Upper lobe of left lung (tissue), 6 donors: ENCODE measurements around the gene FHOD3. TPM values are rescaled to one million over a fixed set of nuclear protein-coding genes. Genes with fewer than 3 reads are reported as not detected.

Experiments
- ATAC-seq, 2 donors: fragments of 200-7000 bp; cut with Tn5 transposase; one replicate each; pipeline ENCODE4 v1.9.1; 2022; ENCODE audit warnings: mild to moderate bottlenecking in 2 of 2, moderate library complexity in 2 of 2; ENCODE audit not compliant: low FRiP score in 2 of 2
- DNase-seq, 2 donors: peaks; one replicate each; pipeline ENCODE4 v3.0.0-alpha.2; 2019 to 2020
- H3K27ac ChIP-seq, 4 donors: fragments of 200-600 bp; sonication (generic); one replicate each; pipeline ENCODE4 v1.5.1; 2016 to 2019
- H3K27me3 ChIP-seq, 4 donors: fragments of 200-600 bp; sonication (generic); one replicate each; pipeline ENCODE4 v1.5.1; 2017 to 2019
- H3K36me3 ChIP-seq, 4 donors: fragments of 200-600 bp; sonication (generic); one replicate each; pipeline ENCODE4 v1.5.1; 2016 to 2019
- H3K4me1 ChIP-seq, 4 donors: fragments of 200-600 bp; sonication (generic); one replicate each; pipeline ENCODE4 v1.5.1; 2018 to 2019
- H3K4me3 ChIP-seq, 4 donors: fragments of 200-600 bp; sonication (generic); one replicate each; pipeline ENCODE4 v1.5.1; 2017 to 2019; ENCODE audit warnings: mild to moderate bottlenecking in 2 of 4, moderate library complexity in 1 of 4
- H3K9me3 ChIP-seq, 4 donors: fragments of 200-600 bp; sonication (generic); one replicate each; pipeline ENCODE4 v1.5.1; 2018 to 2019
- EP300 ChIP-seq, 4 donors: sonication (generic); formaldehyde crosslinking; IDR thresholded peaks; one replicate each; pipeline ENCODE4 v1.5.1; 2017; ENCODE audit warnings: antibody characterized with exemption in 4 of 4, control low read depth in 2 of 4
- POLR2A ChIP-seq, 4 donors: fragments of 450-650 bp; IDR thresholded peaks; one replicate each; pipeline ENCODE4 v1.5.1; 2016 to 2017; ENCODE audit warnings: antibody characterized with exemption in 4 of 4, mild to moderate bottlenecking in 2 of 4
- POLR2AphosphoS5 ChIP-seq, 2 donors: sonication (generic); formaldehyde crosslinking; IDR thresholded peaks; one replicate each; pipeline ENCODE4 v1.5.1; 2017; ENCODE audit warnings: antibody characterized with exemption in 2 of 2
- WGBS, 2 donors: methylation state at CpG; one replicate each; pipeline ENCODE4 v1.1.5; 2017 to 2018; 5-methylcytosine and 5-hydroxymethylcytosine counted together
- total RNA-seq, 6 donors: library from RNA; depleted of rRNA in 4 of 6; stranded (reverse); fragments of >200 nt in 4 of 6; gene quantifications; one replicate each; pipeline versions ENCODE4 v1.1.0 to v1.2.1, GENCODE V29; 2016 to 2021
- TF ChIP-seq, protein P1 (sequence below), 6 experiments: fragments of 450-650 bp in 4 of 6; fragments of 200-600 bp in 2 of 6; sonication (generic) in 2 of 6; IDR thresholded peaks; one replicate each; pipeline ENCODE4 v1.5.1; 2016 to 2019; ENCODE audit warnings: antibody characterized with exemption in 6 of 6
- donor health status: DM: no; HTN: no; CAD: no; lungs with moderate emphysema.
- donor health status: DM: no; HTN: yes; CAD: no; lungs with severe emphysema.

Gene FHOD3
- total RNA-seq, 6 donors from 2014 or later, result 0.40 to 4.8 (median 2.8) TPM

DNA sequence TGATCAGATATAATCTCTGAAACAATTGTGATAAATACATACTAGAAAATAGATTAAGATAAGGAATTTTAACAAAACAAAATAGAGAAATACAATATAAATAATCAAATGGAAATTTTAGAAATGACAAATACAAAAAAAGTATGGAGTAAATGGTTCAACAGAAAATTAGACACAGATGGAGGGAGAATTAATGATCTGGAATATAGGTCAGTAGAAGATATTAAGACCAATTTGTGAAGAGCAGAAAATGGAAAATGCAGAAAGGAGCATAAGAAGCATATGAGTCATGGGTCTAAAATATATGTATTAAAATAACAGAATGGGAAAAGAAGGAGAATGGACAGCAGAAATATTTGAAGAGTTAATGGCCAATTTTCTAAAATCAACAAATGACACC is 44.4 kb downstream of the FHOD3 start:
- no peaks in the 10 kb centered on the region for H3K27me3 ChIP-seq
- H3K4me1 ChIP-seq, result no peaks in the 10 kb centered on the region
- no peak for TF ChIP-seq EP300 (IDR thresholded peaks at IDR 0.05)
- TF ChIP-seq, protein P1, sequence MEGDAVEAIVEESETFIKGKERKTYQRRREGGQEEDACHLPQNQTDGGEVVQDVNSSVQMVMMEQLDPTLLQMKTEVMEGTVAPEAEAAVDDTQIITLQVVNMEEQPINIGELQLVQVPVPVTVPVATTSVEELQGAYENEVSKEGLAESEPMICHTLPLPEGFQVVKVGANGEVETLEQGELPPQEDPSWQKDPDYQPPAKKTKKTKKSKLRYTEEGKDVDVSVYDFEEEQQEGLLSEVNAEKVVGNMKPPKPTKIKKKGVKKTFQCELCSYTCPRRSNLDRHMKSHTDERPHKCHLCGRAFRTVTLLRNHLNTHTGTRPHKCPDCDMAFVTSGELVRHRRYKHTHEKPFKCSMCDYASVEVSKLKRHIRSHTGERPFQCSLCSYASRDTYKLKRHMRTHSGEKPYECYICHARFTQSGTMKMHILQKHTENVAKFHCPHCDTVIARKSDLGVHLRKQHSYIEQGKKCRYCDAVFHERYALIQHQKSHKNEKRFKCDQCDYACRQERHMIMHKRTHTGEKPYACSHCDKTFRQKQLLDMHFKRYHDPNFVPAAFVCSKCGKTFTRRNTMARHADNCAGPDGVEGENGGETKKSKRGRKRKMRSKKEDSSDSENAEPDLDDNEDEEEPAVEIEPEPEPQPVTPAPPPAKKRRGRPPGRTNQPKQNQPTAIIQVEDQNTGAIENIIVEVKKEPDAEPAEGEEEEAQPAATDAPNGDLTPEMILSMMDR (IDR thresholded peaks at IDR 0.05), result no peak
- TF ChIP-seq POLR2AphosphoS5 (IDR thresholded peaks at IDR 0.05), result no peak
- no peak for TF ChIP-seq POLR2A (IDR thresholded peaks at IDR 0.05)
- DNase-seq (no peak), ATAC-seq (no peak)
- no peak overlapping the region for H3K27ac ChIP-seq
- H3K9me3 ChIP-seq, result no peaks in the 10 kb centered on the region
- H3K36me3 ChIP-seq, result no peaks in the 10 kb centered on the region
- no peak overlapping the region for H3K4me3 ChIP-seq

DNA sequence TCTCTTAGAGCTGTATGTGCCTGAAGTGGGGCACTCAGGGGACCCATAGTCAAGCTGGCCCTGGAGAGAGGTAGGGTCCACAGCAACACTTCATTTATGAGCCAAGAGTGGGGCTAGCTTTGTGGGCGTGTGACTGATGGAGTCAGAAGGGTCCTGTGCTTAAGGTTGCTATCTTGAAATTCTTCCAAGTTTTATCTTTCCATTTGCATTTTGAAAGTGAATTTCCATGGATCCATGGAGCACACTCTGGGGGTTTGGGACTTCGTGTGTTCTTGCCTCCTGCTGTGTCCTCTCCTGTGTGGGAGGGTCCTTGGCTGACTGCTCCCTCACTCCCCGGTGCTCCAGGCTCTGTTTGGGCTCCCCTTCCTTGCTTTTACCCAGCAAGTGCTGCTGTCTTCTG is 50.8 kb downstream of the FHOD3 start:
- ATAC-seq (no peak), DNase-seq (no peak)
- Histone ChIP-seq H3K9me3 (no peaks in the 10 kb centered on the region), H3K27me3 (no peaks in the 10 kb centered on the region), H3K27ac (no peak overlapping the region), H3K4me3 (no peak overlapping the region), H3K36me3 (no peaks in the 10 kb centered on the region), H3K4me1 (no peaks in the 10 kb centered on the region)
- 64 to 65% methylated on average over 3 of the region's 3 CpGs for WGBS, 2 donors
- TF ChIP-seq EP300 (IDR thresholded peaks at IDR 0.05) (no peak), POLR2AphosphoS5 (IDR thresholded peaks at IDR 0.05) (no peak), POLR2A (IDR thresholded peaks at IDR 0.05) (no peak)
- TF ChIP-seq, protein P1 (IDR thresholded peaks at IDR 0.05), result no peak

DNA sequence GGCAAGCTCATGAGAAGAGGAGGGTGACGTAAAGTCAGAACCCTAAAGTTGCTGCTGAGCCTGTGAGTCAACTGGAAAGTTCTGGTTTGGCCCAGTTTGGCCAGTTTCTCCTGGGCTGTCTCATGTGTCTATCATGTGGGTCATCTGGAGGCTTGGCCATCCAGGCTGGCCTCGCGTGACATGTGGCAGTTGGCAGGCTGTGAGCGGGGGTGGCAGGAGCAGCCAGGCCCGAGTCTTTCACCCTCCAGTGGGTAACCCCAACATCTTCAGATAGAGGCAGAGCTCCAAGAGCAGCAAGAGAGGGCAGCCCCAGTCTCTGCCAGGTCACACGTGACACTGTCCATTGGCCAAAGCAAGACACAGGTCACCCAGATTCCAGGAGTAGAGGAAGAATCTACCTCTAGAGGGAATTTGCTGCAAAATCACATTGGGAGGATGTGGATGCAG is 51.5 kb downstream of the FHOD3 start:
- ATAC-seq, result no peak
- no peaks in the 10 kb centered on the region for H3K4me1 ChIP-seq
- DNase-seq, result peak in 1 of 2 donors; percentile 30
- H3K36me3 ChIP-seq, result no peaks in the 10 kb centered on the region
- no peak overlapping the region for H3K27ac ChIP-seq
- no peaks in the 10 kb centered on the region for H3K27me3 ChIP-seq
- no peaks in the 10 kb centered on the region for H3K9me3 ChIP-seq
- TF ChIP-seq POLR2A (IDR thresholded peaks at IDR 0.05), result no peak
- no peak for TF ChIP-seq POLR2AphosphoS5 (IDR thresholded peaks at IDR 0.05)
- TF ChIP-seq, protein P1 (IDR thresholded peaks at IDR 0.05), result no peak
- no peak for TF ChIP-seq EP300 (IDR thresholded peaks at IDR 0.05)
- H3K4me3 ChIP-seq, result no peak overlapping the region
- WGBS, 2 donors, result 85% methylated on average over 6 of the region's 6 CpGs

DNA sequence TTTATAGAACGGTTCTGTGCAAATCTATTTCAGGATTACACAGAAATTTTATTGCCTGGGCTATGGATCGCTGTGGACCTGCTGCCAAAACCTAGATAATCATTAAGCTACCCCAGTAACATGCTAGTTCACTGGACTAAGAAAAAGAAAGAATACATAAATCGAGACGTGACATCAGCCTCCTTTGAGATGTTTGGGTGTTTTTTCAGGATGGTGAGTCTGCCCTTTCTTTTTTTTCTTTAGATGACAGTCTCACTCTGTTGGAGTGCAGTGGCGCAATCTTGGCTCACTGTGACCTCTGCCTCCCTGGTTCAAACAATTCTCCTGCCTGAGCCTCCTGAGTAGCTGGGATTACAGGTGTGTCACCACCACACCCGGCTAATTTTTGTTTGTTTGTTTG is 52.0 kb downstream of the FHOD3 start:
- Histone ChIP-seq H3K36me3 (no peaks in the 10 kb centered on the region), H3K27me3 (no peaks in the 10 kb centered on the region), H3K4me3 (no peak overlapping the region), H3K4me1 (no peaks in the 10 kb centered on the region), H3K9me3 (no peaks in the 10 kb centered on the region), H3K27ac (no peak overlapping the region)
- TF ChIP-seq POLR2A (IDR thresholded peaks at IDR 0.05), result no peak
- TF ChIP-seq, protein P1 (IDR thresholded peaks at IDR 0.05), result no peak
- no peak for TF ChIP-seq POLR2AphosphoS5 (IDR thresholded peaks at IDR 0.05)
- no peak for TF ChIP-seq EP300 (IDR thresholded peaks at IDR 0.05)
- DNase-seq, result no peak
- peak in 1 of 2 donors; percentile 37 for ATAC-seq
- 70 to 73% methylated on average over 6 of the region's 6 CpGs for WGBS, 2 donors

DNA sequence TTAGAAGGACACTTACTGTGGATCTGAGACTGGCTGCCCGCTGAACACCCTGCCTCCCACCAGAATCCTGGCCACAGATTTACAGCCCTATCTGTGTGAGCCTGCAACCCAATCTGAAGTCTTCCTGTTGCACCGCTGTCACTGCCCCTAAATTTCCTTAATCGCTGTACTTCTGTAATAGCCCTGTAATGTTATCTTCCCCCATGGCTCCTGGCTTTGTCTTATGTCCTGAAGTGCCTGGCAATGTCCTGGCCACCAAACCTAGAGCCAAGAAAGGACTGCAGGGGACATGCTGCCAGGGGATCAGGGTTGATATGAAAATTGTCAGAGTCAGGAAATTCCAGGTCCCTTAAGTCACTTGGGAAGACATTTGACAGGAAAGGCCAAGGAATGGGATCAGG is 52.7 kb downstream of the FHOD3 start:
- Histone ChIP-seq H3K4me3 (no peak overlapping the region), H3K27me3 (no peaks in the 10 kb centered on the region), H3K9me3 (no peaks in the 10 kb centered on the region), H3K4me1 (no peaks in the 10 kb centered on the region), H3K27ac (no peak overlapping the region), H3K36me3 (no peaks in the 10 kb centered on the region)
- 60 to 71% methylated on average over 2 to 3 of the region's 3 CpGs for WGBS, 2 donors
- ATAC-seq (no peak), DNase-seq (no peak)
- TF ChIP-seq POLR2AphosphoS5 (IDR thresholded peaks at IDR 0.05) (no peak), POLR2A (IDR thresholded peaks at IDR 0.05) (no peak), EP300 (IDR thresholded peaks at IDR 0.05) (no peak)
- TF ChIP-seq, protein P1 (IDR thresholded peaks at IDR 0.05), result no peak
